H9 (cell line): Measurements from ENCODE around the gene APOBEC3G. TPM values are rescaled to one million over a fixed set of nuclear protein-coding genes. Genes with fewer than 3 reads are reported as not detected.
A peak's percentile ranks its signal among the peaks of the same experiment; 100 is the strongest.

Experiments
- DNase-seq: peaks from one replicate; pipeline ENCODE4 v3.0.0-alpha.2; 2017
- H2AFZ ChIP-seq: one replicate; pipeline ENCODE4 v1.6.1; 2013; ENCODE audit warnings: mild to moderate bottlenecking, low read length, control low read depth, moderate library complexity
- H2AK5ac ChIP-seq: 2 replicates; pipeline ENCODE4 v1.6.1; 2013; ENCODE audit warnings: low read length, control low read depth, mixed read lengths; ENCODE audit not compliant: insufficient read length
- H2BK120ac ChIP-seq: one replicate; pipeline ENCODE4 v1.6.1; 2013; ENCODE audit warnings: low read depth, mild to moderate bottlenecking, low read length, control low read depth, inconsistent platforms; ENCODE audit not compliant: poor library complexity, severe bottlenecking
- H2BK12ac ChIP-seq: 2 replicates; pipeline ENCODE4 v1.6.1; 2013; ENCODE audit warnings: low read length, control low read depth, mixed read lengths, low read depth; ENCODE audit not compliant: insufficient read length
- H2BK15ac ChIP-seq: 2 replicates; pipeline ENCODE4 v1.6.1; 2013; ENCODE audit warnings: low read depth, low read length, control low read depth
- H2BK20ac ChIP-seq: one replicate; pipeline ENCODE4 v1.6.1; 2013; ENCODE audit warnings: low read depth, mild to moderate bottlenecking, low read length, control low read depth, inconsistent platforms; ENCODE audit not compliant: poor library complexity, severe bottlenecking
- H2BK5ac ChIP-seq: 2 replicates; pipeline ENCODE4 v1.6.1; 2013; ENCODE audit warnings: low read length, control low read depth, mixed read lengths; ENCODE audit not compliant: insufficient read length
- H3K14ac ChIP-seq: 2 replicates; pipeline ENCODE4 v1.6.1; 2013; ENCODE audit warnings: low read length, control low read depth; ENCODE audit not compliant: insufficient read depth
- H3K18ac ChIP-seq: 2 replicates; pipeline ENCODE4 v1.6.1; 2013; ENCODE audit warnings: low read depth, mild to moderate bottlenecking, mixed read lengths, low read length, control low read depth; ENCODE audit not compliant: insufficient read length
- H3K23ac ChIP-seq: 2 replicates; pipeline ENCODE4 v1.6.1; 2013; ENCODE audit warnings: low read length, control low read depth, mixed read lengths, low read depth; ENCODE audit not compliant: insufficient read length
- H3K23me2 ChIP-seq: 2 replicates; pipeline ENCODE4 v1.6.1; 2013; ENCODE audit warnings: low read depth, mild to moderate bottlenecking, mixed read lengths, low read length, control low read depth; ENCODE audit not compliant: insufficient read length, poor library complexity, severe bottlenecking
- H3K27ac ChIP-seq: 2 replicates; pipeline ENCODE4 v1.5.1; 2013; ENCODE audit warnings: low read length, control low read depth, mixed read lengths, low read depth; ENCODE audit not compliant: insufficient read length
- H3K27me3 ChIP-seq: 2 replicates; pipeline ENCODE4 v1.6.1; 2013; ENCODE audit warnings: low read length, control low read depth, inconsistent platforms; ENCODE audit not compliant: insufficient read depth
- H3K4ac ChIP-seq: 2 replicates; pipeline ENCODE4 v1.6.1; 2013; ENCODE audit warnings: low read depth, mild to moderate bottlenecking, control low read depth, inconsistent platforms, low read length, moderate library complexity
- H3K4me1 ChIP-seq: 2 replicates; pipeline ENCODE4 v1.6.1; 2013; ENCODE audit warnings: low read length, control low read depth, inconsistent platforms; ENCODE audit not compliant: insufficient read depth
- H3K4me2 ChIP-seq: 2 replicates; pipeline ENCODE4 v1.6.1; 2013; ENCODE audit warnings: low read length, control low read depth, mixed read lengths; ENCODE audit not compliant: insufficient read length, insufficient read depth
- H3K56ac ChIP-seq: 2 replicates; pipeline ENCODE4 v1.6.1; 2013; ENCODE audit warnings: low read depth, mild to moderate bottlenecking, mixed read lengths, low read length, control low read depth; ENCODE audit not compliant: insufficient read length
- H3K79me1 ChIP-seq: 2 replicates; pipeline ENCODE4 v1.6.1; 2013; ENCODE audit warnings: low read depth, mild to moderate bottlenecking, moderate library complexity, low read length, control low read depth, inconsistent platforms; ENCODE audit not compliant: insufficient read depth, poor library complexity, severe bottlenecking
- H3K79me2 ChIP-seq: 2 replicates; pipeline ENCODE4 v1.6.1; 2013; ENCODE audit warnings: low read length, control low read depth, inconsistent platforms; ENCODE audit not compliant: insufficient read depth
- H3K9ac ChIP-seq: 2 replicates; pipeline ENCODE4 v1.6.1; 2013; ENCODE audit warnings: low read length, control low read depth, mixed read lengths; ENCODE audit not compliant: insufficient read length; ENCODE audit errors: extremely low read depth
- H3K9me3 ChIP-seq: one replicate; pipeline ENCODE4 v1.6.1; 2013; ENCODE audit warnings: low read depth, low read length, inconsistent platforms; ENCODE audit not compliant: control insufficient read depth
- H3T11ph ChIP-seq: one replicate; pipeline ENCODE4 v1.6.1; 2013; ENCODE audit warnings: mild to moderate bottlenecking, low read length, control low read depth, inconsistent platforms
- H4K20me1 ChIP-seq: one replicate; pipeline ENCODE4 v1.6.1; 2013; ENCODE audit not compliant: control insufficient read depth, insufficient read length, insufficient read depth
- H4K5ac ChIP-seq: 2 replicates; pipeline ENCODE4 v1.6.1; 2013; ENCODE audit warnings: low read depth, mild to moderate bottlenecking, mixed read lengths, low read length, control low read depth; ENCODE audit not compliant: insufficient read length
- H4K8ac ChIP-seq: replicated peaks from 2 replicates; pipeline ENCODE4 v1.6.1; 2013; ENCODE audit warnings: low read length, control low read depth, mixed read lengths, low read depth; ENCODE audit not compliant: insufficient read length
- H4K91ac ChIP-seq: 2 replicates; pipeline ENCODE4 v1.6.1; 2013; ENCODE audit warnings: low read depth, mild to moderate bottlenecking, moderate library complexity, mixed read lengths, low read length, control low read depth; ENCODE audit not compliant: insufficient read length
- H3K27ac Mint-ChIP-seq, 3 experiments: 2 replicates in 2 of 3; 3 replicates in 1 of 3; pipeline ENCODE4 v1.8.0; 2020 to 2021; ENCODE audit warnings: mixed read lengths in 3 of 3, mild to moderate bottlenecking in 1 of 3, moderate library complexity in 1 of 3
- H3K27me3 Mint-ChIP-seq: 2 replicates; pipeline ENCODE4 v1.8.0; 2021; ENCODE audit warnings: low read depth, mild to moderate bottlenecking, moderate library complexity, mixed read lengths
- H3K36me3 Mint-ChIP-seq, 3 experiments: 2 replicates in 2 of 3; 3 replicates in 1 of 3; pipeline ENCODE4 v1.8.0; 2020 to 2021; ENCODE audit warnings: low read depth in 3 of 3, mixed read lengths in 3 of 3; ENCODE audit not compliant: insufficient read depth in 1 of 3
- H3K4me1 Mint-ChIP-seq, 2 experiments: 2 replicates each; pipeline ENCODE4 v1.8.0; 2020; ENCODE audit warnings: mixed read lengths in 2 of 2
- H3K4me3 Mint-ChIP-seq, 2 experiments: 2 replicates in 1 of 2; 3 replicates in 1 of 2; pipeline ENCODE4 v1.8.0; 2020 to 2021; ENCODE audit warnings: mild to moderate bottlenecking in 2 of 2, mixed read lengths in 2 of 2, moderate library complexity in 1 of 2
- H3K9me3 Mint-ChIP-seq, 2 experiments: 2 replicates in 1 of 2; 3 replicates in 1 of 2; pipeline ENCODE4 v1.8.0; 2020; ENCODE audit warnings: mild to moderate bottlenecking in 2 of 2, mixed read lengths in 2 of 2, moderate library complexity in 1 of 2
- WGBS: extraction: QIAGEN DNeasy Blood & Tissue Kit; methylation state at CpG from one replicate; pipeline ENCODE4 v1.1.7; 2013; ENCODE audit warnings: missing lambda C conversion rate, low lambda C conversion rate, mixed read lengths; ENCODE audit not compliant: insufficient read length; ENCODE audit errors: extremely low coverage; 5-methylcytosine and 5-hydroxymethylcytosine counted together
- total RNA-seq: library from RNA; stranded (reverse); gene quantifications from 2 replicates; pipeline ENCODE4 v1.2.1, GENCODE V29; 2021
- TF ChIP-seq, protein P1 (sequence below): fragments of 200-600 bp; sonication (generic); conservative IDR thresholded peaks from 3 replicates; pipeline ENCODE4 v1.8.0; 2021; ENCODE audit warnings: antibody characterized with exemption, mild to moderate bottlenecking

APOBEC3G gene
- total RNA-seq, 1 experiment from 2014 or later: 2.4 TPM

DNA sequence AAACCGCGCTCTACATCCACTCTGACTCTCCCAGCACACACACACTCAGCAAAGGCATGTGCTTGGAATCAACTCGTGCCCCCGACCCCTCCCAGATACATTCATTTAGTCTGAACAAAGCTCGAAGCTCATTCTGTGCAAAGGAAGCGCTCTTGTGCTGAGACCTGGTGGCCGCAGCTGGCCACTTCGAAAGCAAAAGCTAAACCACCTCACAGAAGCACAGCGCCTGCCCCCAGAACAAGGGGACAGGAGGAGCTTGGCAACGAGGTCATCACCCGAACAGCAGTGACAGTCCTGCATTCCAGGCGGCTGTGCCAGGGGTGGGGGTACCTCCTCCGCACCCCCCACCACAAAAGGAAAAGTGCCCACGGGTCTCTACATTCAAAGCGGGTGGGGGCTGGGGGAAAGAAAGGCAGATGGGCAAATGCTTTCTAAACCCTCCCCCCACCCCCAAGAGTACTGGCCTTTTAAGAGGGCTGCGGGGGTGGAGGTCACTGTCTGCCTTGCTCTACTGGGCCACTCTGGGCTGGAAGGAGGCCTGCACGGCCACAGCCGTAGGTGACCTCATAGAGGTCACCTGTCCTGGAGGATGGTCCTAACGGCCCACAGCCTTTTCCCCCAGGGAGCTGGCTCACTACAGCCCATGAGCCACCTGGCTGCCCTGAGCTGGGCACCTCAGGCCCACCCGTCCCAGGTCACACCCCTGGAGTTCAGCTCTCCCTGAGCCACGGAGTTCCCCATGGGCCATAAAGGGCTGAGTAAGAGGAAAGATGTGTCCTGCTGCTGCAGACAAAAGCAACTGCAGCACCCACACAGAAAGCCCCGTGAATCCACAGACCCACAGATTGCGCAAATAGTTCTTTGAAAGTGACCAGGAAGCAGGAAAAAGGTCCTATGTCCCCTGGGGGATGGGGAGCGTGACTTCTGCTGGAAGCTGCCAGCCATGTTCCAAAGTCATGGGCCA, 54.1 kb downstream of the APOBEC3G start:
- Histone ChIP-seq H4K20me1 (no peaks in the 10 kb centered on the region), H3K79me1 (no peaks in the 10 kb centered on the region), H3K79me2 (no peaks in the 10 kb centered on the region), H3K14ac (peak overlapping the region; percentile 54), H3K4me2 (no peak overlapping the region), H3K23me2 (no peaks in the 10 kb centered on the region), H4K91ac (no peak overlapping the region), H3K56ac (no peak overlapping the region), H2AFZ (no peak overlapping the region), H3K9me3 (no peaks in the 10 kb centered on the region), H2BK120ac (no peak overlapping the region), H3K4me1 (peaks cover 4% of the 10 kb centered on the region; the same call in 1 of the 2 replicates), H3K27ac (no peak overlapping the region), H3K23ac (no peak overlapping the region), H2BK5ac (no peak overlapping the region), H2BK15ac (no peak overlapping the region), H4K8ac (no peak overlapping the region), H3T11ph (no peak overlapping the region), H3K9ac (no peak overlapping the region), H4K5ac (no peak overlapping the region), H2BK12ac (no peak overlapping the region), H3K27me3 (no peaks in the 10 kb centered on the region), H2BK20ac (no peak overlapping the region), H3K4ac (no peak overlapping the region), H2AK5ac (no peak overlapping the region), H3K18ac (peak overlapping the region; percentile 55)
- TF ChIP-seq, protein P1, sequence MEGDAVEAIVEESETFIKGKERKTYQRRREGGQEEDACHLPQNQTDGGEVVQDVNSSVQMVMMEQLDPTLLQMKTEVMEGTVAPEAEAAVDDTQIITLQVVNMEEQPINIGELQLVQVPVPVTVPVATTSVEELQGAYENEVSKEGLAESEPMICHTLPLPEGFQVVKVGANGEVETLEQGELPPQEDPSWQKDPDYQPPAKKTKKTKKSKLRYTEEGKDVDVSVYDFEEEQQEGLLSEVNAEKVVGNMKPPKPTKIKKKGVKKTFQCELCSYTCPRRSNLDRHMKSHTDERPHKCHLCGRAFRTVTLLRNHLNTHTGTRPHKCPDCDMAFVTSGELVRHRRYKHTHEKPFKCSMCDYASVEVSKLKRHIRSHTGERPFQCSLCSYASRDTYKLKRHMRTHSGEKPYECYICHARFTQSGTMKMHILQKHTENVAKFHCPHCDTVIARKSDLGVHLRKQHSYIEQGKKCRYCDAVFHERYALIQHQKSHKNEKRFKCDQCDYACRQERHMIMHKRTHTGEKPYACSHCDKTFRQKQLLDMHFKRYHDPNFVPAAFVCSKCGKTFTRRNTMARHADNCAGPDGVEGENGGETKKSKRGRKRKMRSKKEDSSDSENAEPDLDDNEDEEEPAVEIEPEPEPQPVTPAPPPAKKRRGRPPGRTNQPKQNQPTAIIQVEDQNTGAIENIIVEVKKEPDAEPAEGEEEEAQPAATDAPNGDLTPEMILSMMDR: no peak
- peaks cover 3% of the 10 kb centered on the region for H3K27me3 Mint-ChIP-seq
- peak; percentile 34 for DNase-seq
- no peaks in the 10 kb centered on the region for H3K9me3 Mint-ChIP-seq
- H3K27ac Mint-ChIP-seq: peak overlapping the region in 1 of 3 experiments; percentile 44; a peak in 2 of 7 replicates
- H3K4me3 Mint-ChIP-seq: no peak overlapping the region
- no CpG with 5 or more reads among the region's 24 CpGs for WGBS
- peaks cover 35 to 39% of the 10 kb centered on the region in 2 experiments for H3K4me1 Mint-ChIP-seq
- H3K36me3 Mint-ChIP-seq: no peaks in the 10 kb centered on the region; a peak in 2 of 7 replicates
